ENCODE measurements around the gene BABAM2. TPM values are rescaled to one million over a fixed set of nuclear protein-coding genes. Genes with fewer than 3 reads are reported as not detected.

Gene BABAM2
- total RNA-seq, 3 donors from 2014 or later (not counting 1 experiment from before 2014, with no cell fraction given): 54.6 to 66.1 (median 59.5) TPM

DNA sequence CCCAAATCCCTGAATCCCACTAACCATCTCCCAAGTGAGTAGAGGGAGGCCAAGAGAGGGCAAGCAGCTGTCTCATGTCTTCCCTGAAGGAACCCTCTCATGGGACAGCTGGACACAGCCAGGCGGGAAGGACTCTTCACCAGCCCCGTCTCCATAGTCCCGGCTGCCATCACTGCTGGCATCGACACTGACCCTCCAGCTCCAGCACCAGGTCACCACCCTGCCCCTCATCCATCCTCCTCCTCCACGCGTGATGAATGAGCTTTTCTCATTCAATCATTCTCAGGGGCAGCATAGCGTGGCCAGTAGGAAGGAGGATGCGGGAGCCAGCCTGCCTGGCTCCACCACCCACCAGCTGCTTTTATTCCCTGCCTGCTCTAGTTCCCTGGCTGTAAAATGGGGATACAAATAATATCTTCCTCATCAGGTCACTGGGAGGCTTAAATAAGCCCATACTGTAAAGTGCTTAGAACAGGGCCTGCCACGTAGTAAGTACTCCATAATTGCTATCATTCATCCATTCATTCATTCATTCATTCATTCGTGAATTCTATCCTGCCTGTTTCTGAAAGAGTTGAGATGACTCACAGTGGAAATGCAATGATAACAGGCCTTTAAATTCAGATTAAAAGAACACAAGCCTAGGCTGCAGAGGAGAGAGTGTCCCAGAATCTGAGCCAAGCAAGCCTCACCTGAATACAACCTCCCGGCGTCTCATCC lies 471.6 kb downstream of the BABAM2 start:
- no peaks in the 10 kb centered on the region for H3K9me3 Mint-ChIP-seq
- no peak overlapping the region for H3K4me3 ChIP-seq (ENCODE audit: low read length)
- H3K27me3 ChIP-seq (ENCODE audit: control insufficient read depth, insufficient read depth, low read length): no peaks in the 10 kb centered on the region
- H3K9me3 ChIP-seq (ENCODE audit: control insufficient read depth, insufficient read depth, low read length): no peaks in the 10 kb centered on the region
- WGBS (ENCODE audit: insufficient coverage): 84% methylated on average over 12 of the region's 12 CpGs
- peak overlapping the region; percentile 35 for H3K4me3 Mint-ChIP-seq
- TF ChIP-seq, protein P1, sequence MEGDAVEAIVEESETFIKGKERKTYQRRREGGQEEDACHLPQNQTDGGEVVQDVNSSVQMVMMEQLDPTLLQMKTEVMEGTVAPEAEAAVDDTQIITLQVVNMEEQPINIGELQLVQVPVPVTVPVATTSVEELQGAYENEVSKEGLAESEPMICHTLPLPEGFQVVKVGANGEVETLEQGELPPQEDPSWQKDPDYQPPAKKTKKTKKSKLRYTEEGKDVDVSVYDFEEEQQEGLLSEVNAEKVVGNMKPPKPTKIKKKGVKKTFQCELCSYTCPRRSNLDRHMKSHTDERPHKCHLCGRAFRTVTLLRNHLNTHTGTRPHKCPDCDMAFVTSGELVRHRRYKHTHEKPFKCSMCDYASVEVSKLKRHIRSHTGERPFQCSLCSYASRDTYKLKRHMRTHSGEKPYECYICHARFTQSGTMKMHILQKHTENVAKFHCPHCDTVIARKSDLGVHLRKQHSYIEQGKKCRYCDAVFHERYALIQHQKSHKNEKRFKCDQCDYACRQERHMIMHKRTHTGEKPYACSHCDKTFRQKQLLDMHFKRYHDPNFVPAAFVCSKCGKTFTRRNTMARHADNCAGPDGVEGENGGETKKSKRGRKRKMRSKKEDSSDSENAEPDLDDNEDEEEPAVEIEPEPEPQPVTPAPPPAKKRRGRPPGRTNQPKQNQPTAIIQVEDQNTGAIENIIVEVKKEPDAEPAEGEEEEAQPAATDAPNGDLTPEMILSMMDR (IDR thresholded peaks at IDR 0.05): no peak
- H3K36me3 ChIP-seq (ENCODE audit: control insufficient read depth, insufficient read depth, low read length): no peaks in the 10 kb centered on the region
- H3K27ac ChIP-seq (ENCODE audit: low read length): no peak overlapping the region
- ATAC-seq (no peak), DNase-seq (no peak)
- intact Hi-C loops (cut with micrococcal nuclease): no loop called here
- H3K27ac Mint-ChIP-seq: peak overlapping the region; percentile 93 to 94
- no peaks in the 10 kb centered on the region for H3K36me3 Mint-ChIP-seq
- H3K4me1 ChIP-seq (ENCODE audit: control insufficient read depth, insufficient read depth, low read length): peaks cover 90% of the 10 kb centered on the region
- H3K27me3 Mint-ChIP-seq (ENCODE audit: low read depth in 2 of 2): no peaks in the 10 kb centered on the region
- peaks cover 62 to 84% of the 10 kb centered on the region in 2 donors for H3K4me1 Mint-ChIP-seq

DNA sequence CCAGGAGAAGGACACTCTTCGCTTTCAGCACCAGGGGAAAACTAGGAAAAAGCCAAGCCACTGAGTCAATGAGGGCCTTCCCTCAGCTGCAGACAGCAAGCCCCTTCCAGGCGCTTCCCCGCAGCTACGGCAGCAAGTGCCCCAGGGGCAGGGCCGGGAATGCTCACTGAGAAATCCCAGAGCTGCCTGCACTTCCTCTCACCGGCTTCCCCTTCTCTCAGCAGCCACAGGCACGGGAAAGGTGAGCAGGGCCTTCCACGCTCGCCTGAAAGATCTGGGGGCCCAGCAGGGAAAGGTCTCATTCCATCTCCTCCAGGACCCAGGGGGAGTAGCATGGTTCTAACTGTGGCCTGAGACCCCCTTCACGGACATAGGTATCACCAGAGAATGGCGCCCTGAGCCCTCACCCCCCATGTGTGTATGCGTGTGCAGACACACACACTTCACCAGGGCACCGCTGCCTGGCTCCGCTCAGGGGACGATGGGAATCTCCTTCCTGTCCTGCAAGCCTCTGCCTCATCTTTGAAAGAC lies 472.5 kb downstream of the BABAM2 start:
- 92% methylated on average over 15 of the region's 15 CpGs for WGBS (ENCODE audit: insufficient coverage)
- no peaks in the 10 kb centered on the region for H3K36me3 ChIP-seq (ENCODE audit: control insufficient read depth, insufficient read depth, low read length)
- Mint-ChIP-seq H3K27ac (peak overlapping the region; percentile 82 to 95), H3K4me1 (peaks cover 68 to 91% of the 10 kb centered on the region in 2 donors), H3K4me3 (no peak overlapping the region), H3K27me3 (ENCODE audit: low read depth in 2 of 2) (no peaks in the 10 kb centered on the region), H3K36me3 (no peaks in the 10 kb centered on the region), H3K9me3 (no peaks in the 10 kb centered on the region)
- H3K4me1 ChIP-seq (ENCODE audit: control insufficient read depth, insufficient read depth, low read length): peaks cover 99% of the 10 kb centered on the region
- no peaks in the 10 kb centered on the region for H3K9me3 ChIP-seq (ENCODE audit: control insufficient read depth, insufficient read depth, low read length)
- DNase-seq: no peak
- H3K27me3 ChIP-seq (ENCODE audit: control insufficient read depth, insufficient read depth, low read length): no peaks in the 10 kb centered on the region
- intact Hi-C loops (cut with micrococcal nuclease): no loop called here
- H3K27ac ChIP-seq (ENCODE audit: low read length): no peak overlapping the region
- no peak for ATAC-seq
- TF ChIP-seq, protein P1 (IDR thresholded peaks at IDR 0.05): no peak
- H3K4me3 ChIP-seq (ENCODE audit: low read length): no peak overlapping the region

DNA sequence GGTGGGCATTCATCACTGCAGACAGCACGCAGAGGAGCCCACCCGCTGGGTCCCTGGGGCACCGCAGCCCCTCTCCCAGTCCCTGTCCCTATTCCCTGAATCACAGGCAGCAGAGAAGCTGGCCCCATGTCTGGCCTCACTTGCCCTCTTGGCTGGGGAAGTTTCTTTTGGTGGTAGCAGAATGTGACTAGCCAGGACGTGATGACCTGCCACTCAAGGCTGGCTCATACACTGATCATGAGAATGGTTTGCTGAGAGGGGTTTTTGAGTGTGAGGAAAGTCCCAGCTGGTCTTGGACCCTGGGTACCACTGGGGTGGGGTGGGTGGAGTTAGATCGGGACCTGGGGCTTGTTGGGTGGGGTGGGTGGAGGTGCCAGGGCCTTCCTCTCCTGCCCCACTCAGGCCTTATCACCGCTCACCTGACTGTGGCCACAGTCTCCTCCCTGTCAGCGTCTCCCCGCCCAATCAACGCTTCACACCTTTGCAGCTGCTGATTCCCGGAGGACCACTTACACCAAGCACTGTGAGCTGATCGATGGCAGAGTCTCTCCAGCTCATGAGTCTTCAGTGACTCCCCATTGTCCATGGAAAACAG lies 473.3 kb downstream of the BABAM2 start:
- Mint-ChIP-seq H3K27ac (peak overlapping the region; percentile 82 to 95), H3K27me3 (ENCODE audit: low read depth in 2 of 2) (no peaks in the 10 kb centered on the region), H3K4me1 (peaks cover 68 to 86% of the 10 kb centered on the region in 2 donors), H3K4me3 (peak overlapping the region; percentile 9), H3K9me3 (no peaks in the 10 kb centered on the region), H3K36me3 (no peaks in the 10 kb centered on the region)
- Histone ChIP-seq H3K4me3 (ENCODE audit: low read length) (no peak overlapping the region), H3K27me3 (ENCODE audit: control insufficient read depth, insufficient read depth, low read length) (no peaks in the 10 kb centered on the region), H3K4me1 (ENCODE audit: control insufficient read depth, insufficient read depth, low read length) (peaks cover 99% of the 10 kb centered on the region), H3K9me3 (ENCODE audit: control insufficient read depth, insufficient read depth, low read length) (no peaks in the 10 kb centered on the region), H3K36me3 (ENCODE audit: control insufficient read depth, insufficient read depth, low read length) (no peaks in the 10 kb centered on the region), H3K27ac (ENCODE audit: low read length) (no peak overlapping the region)
- TF ChIP-seq, protein P1 (IDR thresholded peaks at IDR 0.05): no peak
- ATAC-seq: no peak
- DNase-seq: no peak
- 82% methylated on average over 10 of the region's 11 CpGs for WGBS (ENCODE audit: insufficient coverage)
- intact Hi-C loops (cut with micrococcal nuclease): no loop called here
